H4 (cell line): ENCODE results near the gene TSPAN15. TPM values are rescaled to one million over a fixed set of nuclear protein-coding genes. Genes with fewer than 3 reads are reported as not detected.
"Not testable (repeated sequence)": the region's sequence is repeated elsewhere in the genome, so short reads cannot be mapped to it uniquely, and the experiment has no call there.

Experiments
- DNase-seq: peaks from one replicate; pipeline ENCODE4 v3.0.0-alpha.2; 2015; ENCODE audit warnings: low spot score
- total RNA-seq: library from RNA; depleted of rRNA; stranded (reverse); fragments of >200 nt; shearing (Covaris generic); gene quantifications from 2 replicates; pipeline ENCODE4 v1.2.3, GENCODE V29; 2014

Gene TSPAN15
- total RNA-seq, 1 experiment from 2014 or later, result not detected

- no peak for DNase-seq
These were observed 52.0 kb downstream of the TSPAN15 start for GRCh38 chr10:69503001-69503895.

DNA sequence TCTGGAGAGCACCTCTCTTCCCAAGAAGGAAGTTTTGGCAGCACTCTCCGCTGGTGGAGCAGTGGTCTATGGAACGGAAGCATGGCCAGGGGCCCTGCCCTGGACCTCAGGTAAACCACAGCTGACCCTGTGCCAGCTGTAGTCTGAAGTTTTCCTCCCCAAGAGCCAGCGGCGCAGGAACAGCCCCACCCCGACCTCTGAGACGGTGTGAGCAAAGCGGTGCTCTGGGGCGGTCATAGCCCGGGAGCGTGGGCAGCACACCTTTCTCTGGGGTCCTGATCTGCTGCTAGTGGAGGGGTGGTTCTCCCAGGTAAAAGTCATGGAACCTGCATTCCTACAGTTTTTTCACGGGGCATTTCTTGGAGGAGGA lies 52.6 kb downstream of the TSPAN15 start:
- DNase-seq, result no peak

GRCh38 chr10:69504576-69505250 lies 53.4 kb downstream of the TSPAN15 start:
- DNase-seq, result no peak

- DNase-seq, result no peak
These were observed 54.5 kb downstream of the TSPAN15 start for GRCh38 chr10:69505636-69506318.

DNA sequence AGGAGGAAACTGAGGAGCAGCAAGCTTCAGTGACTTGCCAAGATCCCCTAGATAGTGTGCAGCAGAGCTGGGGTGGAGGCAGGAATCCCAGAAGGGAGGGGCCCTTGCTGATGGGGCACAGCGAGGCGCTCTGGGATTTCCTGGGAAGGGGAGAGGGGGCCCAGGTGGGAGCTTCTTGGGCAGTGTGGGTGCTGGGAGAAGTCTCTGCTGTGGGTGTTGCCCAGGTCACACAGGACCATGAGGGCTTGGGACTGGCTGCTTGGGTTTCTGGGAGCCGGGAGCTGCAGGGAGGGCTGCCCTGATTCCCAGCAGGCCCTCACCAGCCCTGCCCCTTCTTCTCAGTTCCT lies 55.2 kb downstream of the TSPAN15 start:
- no peak for DNase-seq

GRCh38 chr10:69506834-69507713 lies 55.8 kb downstream of the TSPAN15 start:
- DNase-seq, result no peak

DNA sequence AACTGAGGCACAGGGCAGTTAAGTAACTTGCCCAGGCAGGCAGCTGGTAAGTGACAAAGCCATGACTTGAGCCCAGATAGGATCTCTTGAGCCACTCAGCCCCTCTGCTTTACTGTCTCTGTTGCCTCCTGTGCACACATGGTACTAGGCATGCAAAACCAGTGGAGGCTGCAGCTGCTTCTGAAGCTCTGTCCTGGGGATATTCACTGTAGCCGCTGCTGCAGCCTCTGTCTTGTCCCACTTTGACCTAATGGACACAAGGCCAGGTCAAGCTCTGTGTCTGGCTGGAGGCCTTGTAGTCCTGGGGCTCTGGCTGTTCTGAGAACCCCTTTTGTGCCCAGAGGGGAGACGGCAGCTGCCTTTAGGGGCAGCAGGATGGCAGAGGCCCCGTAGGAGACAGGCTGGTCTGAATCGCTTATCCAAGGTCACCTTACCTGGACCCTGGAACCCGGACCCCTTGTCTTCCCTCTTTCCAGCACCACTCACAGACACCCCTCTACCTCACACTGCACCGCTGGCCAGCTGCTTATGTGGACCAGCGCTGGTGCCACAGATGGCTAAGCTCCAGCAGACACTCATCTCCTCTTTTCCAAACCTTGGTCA lies 57.6 kb downstream of the TSPAN15 start:
- DNase-seq, result no peak

DNA sequence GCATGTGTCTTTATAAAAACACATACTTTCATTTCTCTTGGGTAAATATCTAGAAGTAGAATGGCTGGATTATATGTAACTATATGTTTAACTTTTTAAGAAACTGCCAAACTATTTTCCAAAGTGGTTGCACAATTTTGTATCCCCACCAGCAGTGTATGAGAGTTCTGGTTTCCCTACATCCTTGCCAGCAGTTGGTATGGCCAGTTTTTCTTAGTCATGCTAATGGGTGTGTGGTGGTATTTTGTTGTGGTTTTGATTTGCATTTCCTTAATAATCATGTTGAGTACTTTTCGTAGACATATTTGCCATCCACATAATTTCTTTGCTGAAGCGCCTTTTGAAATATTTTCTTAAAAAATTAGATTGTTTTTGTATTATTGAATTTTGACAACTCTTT lies 61.6 kb downstream of the TSPAN15 start:
- DNase-seq, result no peak

GRCh38 chr10:69513617-69514016 lies 62.4 kb downstream of the TSPAN15 start:
- DNase-seq, result no peak

DNA sequence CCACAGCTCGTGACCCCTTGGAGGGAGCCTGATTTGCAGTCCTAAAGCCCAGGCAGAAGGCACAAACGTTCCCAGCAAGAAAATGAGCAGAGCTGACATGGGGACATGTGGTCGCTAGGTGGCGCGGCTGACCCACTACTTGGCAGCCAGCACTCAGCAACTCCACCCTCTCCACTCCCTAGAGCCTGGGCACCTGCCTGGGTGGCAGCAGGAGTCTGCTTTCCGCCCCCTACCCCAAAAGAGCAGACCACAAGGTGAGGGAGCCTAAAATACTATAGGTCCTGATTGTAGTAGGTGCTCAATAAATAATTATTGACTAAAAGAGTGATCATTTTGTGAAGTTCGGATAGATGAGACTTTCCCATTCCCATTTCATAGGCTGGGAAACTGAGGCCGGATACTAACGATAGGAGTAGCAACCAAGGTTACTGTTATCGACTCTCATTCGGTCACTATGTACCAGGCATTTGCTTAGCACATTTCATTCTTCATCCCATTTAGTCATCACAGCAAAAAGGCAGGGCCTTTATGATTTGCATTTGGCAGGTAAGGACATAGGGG lies 64.5 kb downstream of the TSPAN15 start:
- DNase-seq, result peak; percentile 62

GRCh38 chr10:69516316-69516715 lies 65.1 kb downstream of the TSPAN15 start:
- peak; percentile 42 for DNase-seq

- no peak for DNase-seq
These were observed 65.5 kb downstream of the TSPAN15 start for GRCh38 chr10:69516796-69517195.

DNA sequence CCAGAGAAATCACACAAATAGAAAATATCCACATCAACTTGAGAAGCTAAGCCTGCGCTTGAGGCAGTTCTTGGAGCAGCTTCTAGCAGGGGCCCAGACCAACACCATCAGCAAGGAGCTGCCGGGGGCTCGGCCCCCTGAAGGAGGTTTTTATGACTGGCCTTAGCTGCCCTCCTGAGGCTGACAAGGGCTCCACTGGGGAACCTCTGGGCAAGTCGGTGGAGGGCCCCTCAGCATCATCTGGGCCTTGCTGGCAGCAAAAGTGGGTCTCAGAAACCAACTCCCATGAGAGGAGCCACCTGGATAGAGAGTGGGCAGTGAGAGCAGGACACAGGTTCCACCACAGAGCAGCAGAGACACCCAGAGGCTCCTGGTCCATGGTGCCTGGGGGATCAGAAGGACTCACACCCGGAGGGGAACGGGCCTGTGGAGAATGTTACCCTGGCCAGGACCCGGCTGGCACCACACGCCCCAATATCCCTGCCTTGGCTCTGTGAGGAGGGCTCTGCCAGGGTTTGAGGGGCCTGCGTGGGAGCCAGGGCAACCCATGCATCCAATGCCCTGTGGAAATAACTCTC lies 66.1 kb downstream of the TSPAN15 start:
- no peak for DNase-seq

- no peak for DNase-seq
These were observed 76.7 kb downstream of the TSPAN15 start for GRCh38 chr10:69527961-69528360.

DNA sequence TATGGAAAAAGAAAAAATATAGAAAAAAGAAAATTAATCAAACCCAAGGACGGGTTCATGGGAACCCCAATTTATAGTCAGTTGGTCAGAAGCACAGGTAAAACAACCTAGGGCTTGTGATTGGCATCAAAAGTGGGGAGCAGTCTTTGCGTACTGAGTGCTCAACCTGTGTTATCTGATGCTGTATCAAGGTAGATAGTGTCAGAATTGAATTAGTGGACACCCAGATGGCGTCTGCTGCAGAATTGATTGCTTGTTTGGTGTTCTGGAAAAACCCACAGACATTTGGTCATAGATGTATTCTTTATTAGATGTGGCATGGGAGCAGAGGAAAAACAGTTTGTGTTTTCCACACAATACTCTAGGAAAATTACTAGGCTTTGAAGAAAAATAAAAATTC lies 82.4 kb downstream of the TSPAN15 start:
- no peak for DNase-seq

DNA sequence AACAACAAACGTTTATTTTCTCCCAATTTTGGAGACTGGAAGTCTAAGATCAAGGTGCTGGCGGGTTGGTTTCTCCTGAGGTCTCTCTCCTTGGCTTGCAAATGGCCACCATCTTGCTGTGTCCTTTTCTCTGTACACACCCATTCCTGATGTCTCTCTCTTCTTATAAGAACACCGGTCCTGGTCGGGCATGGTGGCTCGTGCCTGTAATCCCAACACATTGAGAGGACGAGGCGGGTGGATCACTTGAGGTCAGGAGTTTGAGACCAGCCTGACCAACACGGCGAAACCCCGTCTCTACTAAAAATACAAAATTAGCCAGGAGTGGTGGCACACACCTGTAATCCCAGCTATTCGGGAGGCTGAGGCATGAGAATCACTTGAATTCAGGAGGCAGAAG lies 85.3 kb downstream of the TSPAN15 start:
- DNase-seq, result not testable (repeated sequence)

GRCh38 chr10:69537449-69537848 lies 86.2 kb downstream of the TSPAN15 start:
- no peak for DNase-seq

- no peak for DNase-seq
These were observed 87.2 kb downstream of the TSPAN15 start for GRCh38 chr10:69538461-69538860.

GRCh38 chr10:69541463-69541862 lies 90.2 kb downstream of the TSPAN15 start:
- no peak for DNase-seq

- no peak for DNase-seq
These were observed 98.7 kb downstream of the TSPAN15 start for GRCh38 chr10:69549959-69550358.

DNA sequence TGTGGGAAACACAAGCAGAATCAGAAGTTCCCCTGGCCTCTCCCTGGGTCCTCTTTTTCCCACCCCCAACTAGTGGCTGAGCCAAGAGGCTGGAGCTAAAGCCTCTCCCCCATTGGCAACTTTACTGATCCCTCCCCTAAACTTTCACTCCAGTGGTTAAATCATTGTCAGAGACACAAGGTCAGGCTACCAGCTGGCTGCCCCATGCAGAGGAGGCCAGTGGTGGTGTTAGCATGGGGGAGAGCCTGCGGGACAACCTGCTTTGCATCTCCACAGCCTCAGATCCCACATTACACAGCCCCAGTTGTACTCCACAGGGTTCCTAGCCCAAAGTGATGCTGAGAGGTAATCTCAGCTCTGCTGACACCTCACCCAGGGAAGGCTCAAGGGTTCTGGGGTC lies 101.0 kb downstream of the TSPAN15 start:
- DNase-seq, result no peak
